K562 (cell line): ENCODE measurements around the gene TEKT2. TPM values are rescaled to one million over a fixed set of nuclear protein-coding genes. Genes with fewer than 3 reads are reported as not detected.

ENCODE experiments used
- ASH1L ChIP-seq: fragments of 450-650 bp; IDR thresholded peaks from 2 replicates; pipeline ENCODE4 v1.6.1; 2018; ENCODE audit warnings: borderline replicate concordance, mild to moderate bottlenecking, low read depth; ENCODE audit not compliant: partially characterized antibody
- ATF3 ChIP-seq, 2 experiments: fragments of 450-650 bp in 1 of 2; sonication (generic) in 1 of 2; formaldehyde crosslinking in 1 of 2; IDR thresholded peaks in 1 of 2; conservative IDR thresholded peaks in 1 of 2; 2 replicates each; pipeline versions ENCODE4 v1.6.1 to v1.8.1; 2016 to 2023; ENCODE audit warnings: mild to moderate bottlenecking in 2 of 2, moderate library complexity in 2 of 2, inconsistent platforms in 1 of 2, missing genetic modification reagents in 1 of 2
- BHLHE40 ChIP-seq: IDR thresholded peaks from 2 replicates; pipeline ENCODE4 v1.6.1; 2011; ENCODE audit warnings: low read length, improper control_type of control experiment
- BMI1 ChIP-seq: fragments of 150-350 bp; IDR thresholded peaks from 2 replicates; pipeline ENCODE4 v1.6.1; 2014; ENCODE audit warnings: low read length
- HMBOX1 ChIP-seq: sonication (generic); IDR thresholded peaks from 2 replicates; pipeline ENCODE4 v1.6.1; 2016
- ILF3 ChIP-seq: fragments of 450-650 bp; IDR thresholded peaks from 2 replicates; pipeline ENCODE4 v1.6.1; 2018; ENCODE audit warnings: antibody characterized with exemption, mild to moderate bottlenecking, moderate library complexity, borderline replicate concordance
- NR3C1 ChIP-seq: sonication (generic); formaldehyde crosslinking; IDR thresholded peaks from 2 replicates; pipeline ENCODE4 v1.8.1; 2022; ENCODE audit warnings: missing genetic modification reagents
- POLR2AphosphoS5 ChIP-seq: IDR thresholded peaks from 2 replicates; pipeline ENCODE4 v1.6.1; 2011; ENCODE audit warnings: mild to moderate bottlenecking, low read depth, low read length, moderate library complexity; ENCODE audit not compliant: control insufficient read depth, insufficient read depth
- RFX1 ChIP-seq: fragments of 450-650 bp; IDR thresholded peaks from 2 replicates; pipeline ENCODE4 v1.6.1; 2016; ENCODE audit warnings: mild to moderate bottlenecking, moderate library complexity
- ZBTB11 ChIP-seq, 3 experiments: fragments of 200-800 bp in 1 of 3; fragments of 250-450 bp in 1 of 3; fragments of 450-650 bp in 1 of 3; sonication (Bioruptor Pico) in 1 of 3; sonication (Bioruptor generic) in 1 of 3; formaldehyde crosslinking in 1 of 3; IDR thresholded peaks; 2 replicates each; pipeline versions ENCODE4 v1.6.1 to v1.8.0; 2016 to 2022; ENCODE audit warnings: mild to moderate bottlenecking in 2 of 3, missing genetic modification characterization in 2 of 3, missing compliant biosample characterization in 1 of 3, moderate library complexity in 1 of 3
- ZNF3 ChIP-seq: fragments of 250-450 bp; sonication (Bioruptor Pico); IDR thresholded peaks from 2 replicates; pipeline ENCODE4 v1.5.0; 2021; ENCODE audit warnings: mild to moderate bottlenecking, moderate library complexity
- ZNF407 ChIP-seq: fragments of 450-650 bp; IDR thresholded peaks from 2 replicates; pipeline ENCODE4 v1.6.1; 2016; ENCODE audit warnings: low read depth
- ZNF561 ChIP-seq: fragments of 450-650 bp; formaldehyde crosslinking; conservative IDR thresholded peaks from 2 replicates; pipeline ENCODE4 v1.4.0; 2020; ENCODE audit warnings: mild to moderate bottlenecking, moderate library complexity
- polyA plus RNA-seq, 8 experiments: library from polyadenylated mRNA; depleted of rRNA in 4 of 8; stranded (reverse) in 5 of 8; unstranded in 3 of 8; fragments of >200 nt; fragmentation: Nextera tagmentation in 2 of 8; fragmentation: Illumina TruSeq in 1 of 8; extraction: Ambion mirVana in 2 of 8; extraction: Trizol in 1 of 8; gene quantifications; 2 replicates each; pipeline versions ENCODE4 v1.2.1 to v1.2.3, GENCODE V29; 2011 to 2014; ENCODE audit warnings: inconsistent platforms in 1 of 8, missing spikeins in 1 of 8
- total RNA-seq, 7 experiments: library from RNA; depleted of rRNA in 6 of 7; stranded (reverse); fragments of >200 nt in 6 of 7; fragmentation: Illumina TruSeq in 2 of 7; extraction: Trizol in 2 of 7; gene quantifications; 2 replicates each; pipeline versions ENCODE4 v1.2.1 to v1.2.3, GENCODE V29; 2011 to 2021; ENCODE audit warnings: low replicate concordance in 1 of 7

The TEKT2 gene
- total and polyA plus RNA-seq, 9 of the 15 experiments (the other 6 are each of a cell fraction or from before 2014, with no cell fraction given), result 0.06 to 0.94 (median 0.30) TPM; not detected in 1

GRCh38 chr1:36099681-36100341, 15.9 kb downstream of the TEKT2 start (continued):
- no peak for TF ChIP-seq ZNF407
- TF ChIP-seq ZBTB11 (CRISPR knock-in tag; IDR thresholded peaks at IDR 0.05), result no peak
- TF ChIP-seq ZNF561 (CRISPR knock-in tag), result no peak
- TF ChIP-seq NR3C1 (CRISPR knock-in tag), result no peak
- TF ChIP-seq BMI1, result no peak
- no peak for TF ChIP-seq RFX1
- TF ChIP-seq BHLHE40, result peak; percentile 34
- TF ChIP-seq ASH1L, result no peak
- no peak for TF ChIP-seq ILF3
- no peak for TF ChIP-seq HMBOX1
- TF ChIP-seq ATF3 (IDR thresholded peaks at IDR 0.05), result no peak
- TF ChIP-seq ATF3 (CRISPR knock-in tag; conservative IDR thresholded peaks at IDR 0.05), result no peak; the same call in 1 of the 2 replicates
- TF ChIP-seq ZNF3, result no peak
- no peak for TF ChIP-seq POLR2AphosphoS5
